A549 (cell line): ENCODE data around the gene PASK. TPM values are rescaled to one million over a fixed set of nuclear protein-coding genes. Genes with fewer than 3 reads are reported as not detected.

Experiments
- ATAC-seq, 2 experiments: fragments of 200-7000 bp in 1 of 2; fragments of >200 bp in 1 of 2; cut with Nextera tagmentation in 1 of 2; cut with Tn5 transposase in 1 of 2; 3 replicates each; pipeline versions ENCODE4 v1.8.0 to v1.9.1; 2018 to 2020; ENCODE audit warnings: mild to moderate bottlenecking in 1 of 2, moderate library complexity in 1 of 2
- CTCF ChIA-PET: fragments of 300-600 bp; sonication (Branson Sonifier 250); formaldehyde crosslinking; extraction: SDS; loops from one replicate; lab custom pipeline; 2021; ENCODE audit warnings: antibody characterized with exemption, inconsistent platforms; lab: Yijun Ruan, JAX
- POLR2A ChIA-PET: fragments of 350-600 bp; formaldehyde crosslinking; extraction: SDS; loops from one replicate; lab custom pipeline; 2021; ENCODE audit warnings: antibody characterized with exemption, inconsistent platforms; lab: Yijun Ruan, JAX
- DNase-seq, 2 experiments: peaks; one replicate each; pipeline versions ENCODE4 v3.0.0 to v3.0.0-alpha.2; 2011 to 2016; ENCODE audit warnings: low read depth in 1 of 2, low spot score in 1 of 2
- FAIRE-seq: peaks from 2 replicates; lab custom pipeline; 2011; peaks lifted over from hg19 to GRCh38; lab: Jason Lieb, UNC
- H3K27ac ChIP-seq, 2 experiments: fragments of >200 bp; sonication (Bioruptor Twin); formaldehyde crosslinking; 3 replicates each; pipeline ENCODE4 v1.5.1; 2016 to 2017
- H3K4me1 ChIP-seq: fragments of >200 bp; sonication (Bioruptor Twin); formaldehyde crosslinking; 3 replicates; pipeline ENCODE4 v1.6.1; 2016
- H3K4me2 ChIP-seq: fragments of >200 bp; sonication (Bioruptor Twin); formaldehyde crosslinking; 3 replicates; pipeline ENCODE4 v1.6.1; 2016
- H3K4me3 ChIP-seq: fragments of >200 bp; sonication (Bioruptor Twin); formaldehyde crosslinking; 3 replicates; pipeline ENCODE4 v1.5.1; 2016
- H3K9me3 ChIP-seq: fragments of >200 bp; sonication (Bioruptor Twin); formaldehyde crosslinking; 3 replicates; pipeline ENCODE4 v1.6.1; 2016
- BHLHE40 ChIP-seq: IDR thresholded peaks from 2 replicates; pipeline ENCODE4 v1.6.1; 2012; ENCODE audit warnings: low read depth, low read length, inconsistent platforms
- CEBPB ChIP-seq, 2 experiments: fragments of >200 bp in 1 of 2; sonication (Bioruptor Twin) in 1 of 2; formaldehyde crosslinking in 1 of 2; IDR thresholded peaks; 2 replicates each; pipeline ENCODE4 v1.6.1; 2012 to 2016
- FOSB ChIP-seq: fragments of 250-450 bp; sonication (Bioruptor Pico); IDR thresholded peaks from 2 replicates; pipeline ENCODE4 v1.5.0; 2020; ENCODE audit warnings: mild to moderate bottlenecking, moderate library complexity
- FOSL2 ChIP-seq, 2 experiments: fragments of 450-650 bp in 1 of 2; fragments of >200 bp in 1 of 2; sonication (Bioruptor Twin) in 1 of 2; formaldehyde crosslinking; IDR thresholded peaks; 2 replicates each; pipeline versions ENCODE4 v1.5.0 to v1.6.1; 2016 to 2020; ENCODE audit warnings: mild to moderate bottlenecking in 1 of 2, moderate library complexity in 1 of 2
- FOXS1 ChIP-seq: fragments of 250-450 bp; sonication (Bioruptor Pico); IDR thresholded peaks from 2 replicates; pipeline ENCODE4 v1.5.0; 2020; ENCODE audit warnings: mild to moderate bottlenecking, moderate library complexity
- HDAC2 ChIP-seq: fragments of 200-600 bp; sonication (generic); IDR thresholded peaks from 2 replicates; pipeline ENCODE4 v1.6.1; 2016
- HEYL ChIP-seq: fragments of 250-450 bp; sonication (Bioruptor Pico); IDR thresholded peaks from 2 replicates; pipeline ENCODE4 v1.8.0; 2021; ENCODE audit warnings: mild to moderate bottlenecking, moderate library complexity
- HOXA7 ChIP-seq: fragments of 250-450 bp; sonication (Bioruptor Pico); IDR thresholded peaks from 2 replicates; pipeline ENCODE4 v1.5.0; 2020; ENCODE audit warnings: mild to moderate bottlenecking, moderate library complexity
- KDM1A ChIP-seq: fragments of 200-600 bp; sonication (generic); IDR thresholded peaks from 2 replicates; pipeline ENCODE4 v1.6.1; 2016; ENCODE audit warnings: low read depth, mild to moderate bottlenecking
- KDM5A ChIP-seq: fragments of 200-600 bp; sonication (generic); IDR thresholded peaks from 2 replicates; pipeline ENCODE4 v1.6.1; 2016; ENCODE audit warnings: antibody characterized with exemption, mild to moderate bottlenecking
- MYC ChIP-seq: IDR thresholded peaks from 2 replicates; pipeline ENCODE4 v1.6.1; 2012; ENCODE audit warnings: mild to moderate bottlenecking, inconsistent platforms, low read length, improper control_type of control experiment, borderline replicate concordance
- NR3C1 ChIP-seq: fragments of >200 bp; sonication (Bioruptor Twin); formaldehyde crosslinking; IDR thresholded peaks from 3 replicates; pipeline ENCODE4 v1.6.1; 2017
- RCOR1 ChIP-seq: fragments of 150-350 bp; IDR thresholded peaks from 2 replicates; pipeline ENCODE4 v1.6.1; 2014; ENCODE audit warnings: antibody characterized with exemption, low read length, low read depth
- RNF2 ChIP-seq: fragments of 200-600 bp; sonication (generic); IDR thresholded peaks from 2 replicates; pipeline ENCODE4 v1.6.1; 2016; ENCODE audit warnings: low read depth, mild to moderate bottlenecking, antibody characterized with exemption, moderate library complexity, borderline replicate concordance
- TFCP2L1 ChIP-seq: fragments of 250-450 bp; sonication (Bioruptor Pico); IDR thresholded peaks from 2 replicates; pipeline ENCODE4 v1.5.0; 2021; ENCODE audit warnings: mild to moderate bottlenecking
- ZFP36 ChIP-seq: fragments of 450-650 bp; IDR thresholded peaks from 2 replicates; pipeline ENCODE4 v1.6.1; 2014; ENCODE audit warnings: borderline replicate concordance; ENCODE audit not compliant: partially characterized antibody
- WGBS: methylation state at CpG from one replicate; pipeline ENCODE4 v1.1.6; 2017; ENCODE audit errors: missing lambda C conversion rate; 5-methylcytosine and 5-hydroxymethylcytosine counted together
- polyA plus RNA-seq, 4 experiments: library from polyadenylated mRNA; depleted of rRNA in 3 of 4; stranded (reverse); fragments of >200 nt; fragmentation: RNase III in 1 of 4; extraction: RNeasy Plus Mini Kit Qiagen cat#74134 plus additional on column Dnase treatment in 1 of 4; gene quantifications; 2 replicates in 3 of 4; 3 replicates in 1 of 4; pipeline ENCODE4 v1.2.3, GENCODE V29; 2011 to 2017
- TF ChIP-seq, protein P1 (sequence below): fragments of >200 bp; sonication (Bioruptor Twin); formaldehyde crosslinking; IDR thresholded peaks from 3 replicates; pipeline ENCODE4 v1.5.1; 2016
- TF ChIP-seq, protein P2 (sequence below): IDR thresholded peaks from 2 replicates; pipeline ENCODE4 v1.6.1; 2012; ENCODE audit warnings: low read depth, borderline replicate concordance
- TF ChIP-seq, protein P3 (sequence below): IDR thresholded peaks from 2 replicates; pipeline ENCODE4 v1.6.1; 2012

PASK gene
- polyA plus RNA-seq, 2 of the 4 experiments (the other 2 are of a cell fraction), result 7.4 to 12.4 TPM

DNA sequence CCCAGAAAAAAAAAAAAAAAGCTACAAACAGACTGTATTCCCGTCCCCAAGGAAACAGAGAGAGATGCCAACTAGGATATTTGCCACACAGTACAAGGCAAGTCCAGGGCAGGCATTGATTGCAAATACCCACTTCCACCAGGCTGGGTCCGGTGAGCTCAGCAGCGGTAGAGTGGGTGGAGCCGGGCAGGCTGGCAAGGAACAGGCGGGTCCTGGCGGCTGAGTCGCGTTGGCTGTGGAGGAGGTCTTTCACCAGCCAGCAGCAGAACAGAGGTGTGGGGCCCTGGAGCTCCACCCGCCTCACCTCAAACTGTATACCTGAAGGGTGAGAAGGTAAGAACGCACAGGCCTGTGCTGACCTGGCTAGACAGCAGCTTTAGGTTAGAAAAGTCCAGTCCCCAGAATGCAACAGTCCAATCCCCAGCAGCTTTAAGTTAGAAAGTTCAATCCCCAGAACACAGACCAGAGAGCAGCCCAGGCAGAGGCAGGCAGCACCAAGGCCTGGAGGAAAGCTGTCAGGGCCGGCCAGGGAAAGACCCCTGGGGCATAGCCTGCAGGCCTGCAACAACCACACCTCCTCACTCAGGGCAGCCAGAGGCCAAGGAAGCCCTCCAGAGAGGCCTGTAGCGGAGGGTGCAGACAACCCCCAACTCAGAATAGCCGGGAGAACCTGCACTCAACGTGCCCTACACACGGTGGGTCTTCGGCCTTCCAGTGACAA is 25.3 kb downstream of the PASK start:
- peak; percentile 64 to 77; a peak in 5 of 6 replicates for ATAC-seq
- H3K9me3 ChIP-seq, result no peaks in the 10 kb centered on the region
- POLR2A ChIA-PET, result interaction anchor here (1.1 kb wide), 1 partner anchor 22 kb away, joined by 3 read pairs; the partner anchor contains the start of gene MTERF4
- H3K4me2 ChIP-seq, result no peak overlapping the region
- no peak overlapping the region for H3K27ac ChIP-seq
- TF ChIP-seq RCOR1 (no peak), RNF2 (no peak), MYC (no peak), FOSL2 (IDR thresholded peaks at IDR 0.05) (no peak), FOSL2 (CRISPR knock-in tag; IDR thresholded peaks at IDR 0.05) (no peak), TFCP2L1 (CRISPR knock-in tag) (no peak), FOXS1 (CRISPR knock-in tag) (no peak), CEBPB (IDR thresholded peaks at IDR 0.05) (no peak), BHLHE40 (no peak)
- TF ChIP-seq, protein P1, sequence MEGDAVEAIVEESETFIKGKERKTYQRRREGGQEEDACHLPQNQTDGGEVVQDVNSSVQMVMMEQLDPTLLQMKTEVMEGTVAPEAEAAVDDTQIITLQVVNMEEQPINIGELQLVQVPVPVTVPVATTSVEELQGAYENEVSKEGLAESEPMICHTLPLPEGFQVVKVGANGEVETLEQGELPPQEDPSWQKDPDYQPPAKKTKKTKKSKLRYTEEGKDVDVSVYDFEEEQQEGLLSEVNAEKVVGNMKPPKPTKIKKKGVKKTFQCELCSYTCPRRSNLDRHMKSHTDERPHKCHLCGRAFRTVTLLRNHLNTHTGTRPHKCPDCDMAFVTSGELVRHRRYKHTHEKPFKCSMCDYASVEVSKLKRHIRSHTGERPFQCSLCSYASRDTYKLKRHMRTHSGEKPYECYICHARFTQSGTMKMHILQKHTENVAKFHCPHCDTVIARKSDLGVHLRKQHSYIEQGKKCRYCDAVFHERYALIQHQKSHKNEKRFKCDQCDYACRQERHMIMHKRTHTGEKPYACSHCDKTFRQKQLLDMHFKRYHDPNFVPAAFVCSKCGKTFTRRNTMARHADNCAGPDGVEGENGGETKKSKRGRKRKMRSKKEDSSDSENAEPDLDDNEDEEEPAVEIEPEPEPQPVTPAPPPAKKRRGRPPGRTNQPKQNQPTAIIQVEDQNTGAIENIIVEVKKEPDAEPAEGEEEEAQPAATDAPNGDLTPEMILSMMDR, result no peak
- no peak for FAIRE-seq
- H3K4me1 ChIP-seq, result no peaks in the 10 kb centered on the region
- CTCF ChIA-PET, result interaction anchor here (1.1 to 1.8 kb wide), 2 partner anchors 12 to 46 kb away, joined by 4 to 6 read pairs; no protein-coding TSS in a partner anchor
- no peak for DNase-seq
- WGBS, result 91% methylated on average over 15 of the region's 16 CpGs
- no peak overlapping the region for H3K4me3 ChIP-seq

DNA sequence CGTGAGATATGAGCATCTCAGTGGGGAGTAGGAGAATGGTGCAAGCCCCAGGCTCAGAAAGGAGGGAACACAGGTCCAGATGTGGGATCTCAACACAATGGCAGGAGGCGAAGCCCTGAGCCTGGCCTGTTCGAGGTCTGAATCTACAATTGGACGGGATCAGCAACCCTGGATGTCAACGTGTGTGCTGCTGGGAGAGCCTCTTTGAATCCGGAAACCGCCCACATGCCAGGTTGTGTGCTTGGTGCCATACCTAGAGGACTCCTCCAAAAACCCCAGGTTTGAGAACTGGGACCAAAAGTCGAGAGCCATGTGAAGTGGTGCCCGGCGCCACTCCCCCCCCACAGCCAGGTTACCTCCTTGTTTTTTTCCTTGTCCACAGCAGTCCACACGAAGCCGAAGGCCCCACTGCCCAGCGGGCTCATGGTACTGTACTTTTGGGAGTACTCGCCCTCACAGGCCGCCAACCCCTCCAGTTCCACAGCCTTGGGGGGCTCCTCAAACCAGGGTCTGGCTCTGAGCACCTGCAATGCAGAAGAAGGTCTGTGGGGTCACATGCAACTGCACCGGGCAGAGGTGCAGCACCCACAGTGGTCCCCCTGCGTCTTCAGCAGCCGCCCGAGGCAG is 26.8 kb downstream of the PASK start:
- DNase-seq, result no peak

DNA sequence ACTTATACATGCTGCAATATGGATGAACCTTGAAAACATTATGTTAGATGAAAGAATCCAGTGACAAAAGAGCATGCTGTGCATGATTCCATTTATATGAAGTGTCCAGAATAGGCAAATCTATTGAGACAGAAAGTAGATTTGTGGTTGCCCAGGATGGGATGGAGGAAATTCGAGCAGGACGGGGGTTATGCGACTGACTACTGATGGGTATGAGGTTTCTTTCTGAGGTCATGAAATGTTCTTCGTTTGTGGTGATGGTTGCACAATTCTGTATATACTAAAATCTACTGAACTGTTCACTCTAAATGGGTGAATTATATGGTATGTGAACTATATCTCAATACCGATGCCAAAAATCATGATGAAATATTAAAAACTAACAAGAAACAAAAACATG is 28.3 kb downstream of the PASK start:
- CTCF ChIA-PET, result interaction anchor here (0.7 kb wide), 1 partner anchor 655 kb away, joined by 4 read pairs; the partner anchor contains the start of gene GAL3ST2
- FAIRE-seq (no peak), ATAC-seq (no peak), DNase-seq (no peak)
- H3K4me1 ChIP-seq, result no peaks in the 10 kb centered on the region
- TF ChIP-seq, protein P2, sequence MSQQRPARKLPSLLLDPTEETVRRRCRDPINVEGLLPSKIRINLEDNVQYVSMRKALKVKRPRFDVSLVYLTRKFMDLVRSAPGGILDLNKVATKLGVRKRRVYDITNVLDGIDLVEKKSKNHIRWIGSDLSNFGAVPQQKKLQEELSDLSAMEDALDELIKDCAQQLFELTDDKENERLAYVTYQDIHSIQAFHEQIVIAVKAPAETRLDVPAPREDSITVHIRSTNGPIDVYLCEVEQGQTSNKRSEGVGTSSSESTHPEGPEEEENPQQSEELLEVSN, result no peak
- TF ChIP-seq HOXA7 (CRISPR knock-in tag), result no peak
- H3K4me3 ChIP-seq, result no peak overlapping the region
- no peaks in the 10 kb centered on the region for H3K9me3 ChIP-seq
- no peak overlapping the region for H3K4me2 ChIP-seq
- no peak overlapping the region for H3K27ac ChIP-seq
- POLR2A ChIA-PET, result no interaction called here
- WGBS, result 79% methylated on average over 5 of the region's 5 CpGs

More for the DNA sequence above, 26.8 kb downstream of the PASK start:
- no peak overlapping the region for H3K4me3 ChIP-seq
- no peak overlapping the region for H3K27ac ChIP-seq
- no peaks in the 10 kb centered on the region for H3K4me1 ChIP-seq
- ATAC-seq (no peak), FAIRE-seq (no peak)
- H3K4me2 ChIP-seq, result no peak overlapping the region
- POLR2A ChIA-PET, result no interaction called here
- no peaks in the 10 kb centered on the region for H3K9me3 ChIP-seq
- 93% methylated on average over 19 of the region's 19 CpGs for WGBS
- CTCF ChIA-PET, result no interaction called here
- TF ChIP-seq NR3C1, result no peak
- TF ChIP-seq FOSB, result no peak
- no peak for TF ChIP-seq HEYL (CRISPR knock-in tag)
- TF ChIP-seq, protein P3, sequence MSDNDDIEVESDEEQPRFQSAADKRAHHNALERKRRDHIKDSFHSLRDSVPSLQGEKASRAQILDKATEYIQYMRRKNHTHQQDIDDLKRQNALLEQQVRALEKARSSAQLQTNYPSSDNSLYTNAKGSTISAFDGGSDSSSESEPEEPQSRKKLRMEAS, result no peak

DNA sequence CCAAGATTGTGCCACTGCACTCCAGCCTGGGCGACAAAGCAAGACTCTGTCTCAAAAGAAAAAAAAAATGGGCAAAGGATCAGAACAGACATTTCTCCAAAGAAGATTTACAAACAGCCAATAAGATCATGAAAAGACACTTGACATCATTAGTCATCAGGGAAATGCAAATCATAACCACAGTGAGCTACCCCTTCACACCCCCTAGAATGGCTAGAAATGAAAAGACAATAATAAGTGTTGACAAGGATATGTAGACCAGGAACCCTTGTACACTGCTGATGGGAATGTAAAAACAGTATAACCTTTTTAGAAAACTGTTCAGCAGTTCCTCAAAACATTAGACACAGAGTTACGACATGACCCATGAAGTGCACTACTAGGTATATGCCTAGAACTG is 28.8 kb downstream of the PASK start:
- no peak overlapping the region for H3K4me2 ChIP-seq

More for the DNA sequence above, 28.8 kb downstream of the PASK start:
- Histone ChIP-seq H3K9me3 (no peaks in the 10 kb centered on the region), H3K27ac (no peak overlapping the region), H3K4me1 (no peaks in the 10 kb centered on the region), H3K4me3 (no peak overlapping the region)
- FAIRE-seq (no peak), ATAC-seq (no peak), DNase-seq (no peak)
- TF ChIP-seq HDAC2 (no peak), NR3C1 (no peak), KDM1A (no peak), KDM5A (no peak), ZFP36 (no peak)
- ChIA-PET CTCF (interaction anchor here (0.7 kb wide), 1 partner anchor 656 kb away, joined by 4 read pairs; the partner anchor contains the start of gene GAL3ST2), POLR2A (no interaction called here)
- WGBS, result 90% methylated on average over 2 of the region's 2 CpGs
